GM04503 (cell line): ENCODE results near the gene CNGB1.
"Not testable (repeated sequence)": the region's sequence is repeated elsewhere in the genome, so short reads cannot be mapped to it uniquely, and the experiment has no call there.

Experiments
- DNase-seq: peaks from one replicate; pipeline ENCODE4 v3.0.0-alpha.2; 2012; ENCODE audit warnings: low read depth

Gene CNGB1

GRCh38 chr16:57857991-57858390 is 112.9 kb downstream of the CNGB1 start:
- not testable (repeated sequence) for DNase-seq

GRCh38 chr16:57855188-57855587 is 115.7 kb downstream of the CNGB1 start:
- DNase-seq: no peak

GRCh38 chr16:57852189-57852588 is 118.7 kb downstream of the CNGB1 start:
- DNase-seq: no peak

GRCh38 chr16:57848181-57848580 is 122.7 kb downstream of the CNGB1 start:
- no peak for DNase-seq

GRCh38 chr16:57846931-57847330 is 124.0 kb downstream of the CNGB1 start:
- not testable (repeated sequence) for DNase-seq

GRCh38 chr16:57846078-57846697 is 124.7 kb downstream of the CNGB1 start:
- DNase-seq: no peak

- DNase-seq: no peak
Observed at GRCh38 chr16:57845115-57845514, 125.8 kb downstream of the CNGB1 start.

GRCh38 chr16:57844416-57845030 is 126.4 kb downstream of the CNGB1 start:
- no peak for DNase-seq

GRCh38 chr16:57843400-57843799 is 127.5 kb downstream of the CNGB1 start:
- no peak for DNase-seq

- DNase-seq: no peak
Observed at GRCh38 chr16:57842601-57843000, 128.3 kb downstream of the CNGB1 start.

- DNase-seq: no peak
Observed at GRCh38 chr16:57840833-57841232, 130.1 kb downstream of the CNGB1 start.

GRCh38 chr16:57838161-57838560 is 132.8 kb downstream of the CNGB1 start:
- no peak for DNase-seq

- DNase-seq: no peak
Observed at GRCh38 chr16:57837305-57838125, 133.4 kb downstream of the CNGB1 start.

GRCh38 chr16:57835439-57835838 is 135.5 kb downstream of the CNGB1 start:
- DNase-seq: peak; percentile 31

GRCh38 chr16:57834936-57835335 is 136.0 kb downstream of the CNGB1 start:
- DNase-seq: no peak
